DMS79 (cell line): ENCODE measurements around the gene FBLL1.
A peak's percentile ranks its signal among the peaks of the same experiment; 100 is the strongest.
"Not testable (repeated sequence)": the region's sequence is repeated elsewhere in the genome, so short reads cannot be mapped to it uniquely, and the experiment has no call there.

Experiments used
- DNase-seq: peaks from one replicate; lab custom pipeline; 2025; lab: John Stamatoyannopoulos, UW

The FBLL1 gene

DNA sequence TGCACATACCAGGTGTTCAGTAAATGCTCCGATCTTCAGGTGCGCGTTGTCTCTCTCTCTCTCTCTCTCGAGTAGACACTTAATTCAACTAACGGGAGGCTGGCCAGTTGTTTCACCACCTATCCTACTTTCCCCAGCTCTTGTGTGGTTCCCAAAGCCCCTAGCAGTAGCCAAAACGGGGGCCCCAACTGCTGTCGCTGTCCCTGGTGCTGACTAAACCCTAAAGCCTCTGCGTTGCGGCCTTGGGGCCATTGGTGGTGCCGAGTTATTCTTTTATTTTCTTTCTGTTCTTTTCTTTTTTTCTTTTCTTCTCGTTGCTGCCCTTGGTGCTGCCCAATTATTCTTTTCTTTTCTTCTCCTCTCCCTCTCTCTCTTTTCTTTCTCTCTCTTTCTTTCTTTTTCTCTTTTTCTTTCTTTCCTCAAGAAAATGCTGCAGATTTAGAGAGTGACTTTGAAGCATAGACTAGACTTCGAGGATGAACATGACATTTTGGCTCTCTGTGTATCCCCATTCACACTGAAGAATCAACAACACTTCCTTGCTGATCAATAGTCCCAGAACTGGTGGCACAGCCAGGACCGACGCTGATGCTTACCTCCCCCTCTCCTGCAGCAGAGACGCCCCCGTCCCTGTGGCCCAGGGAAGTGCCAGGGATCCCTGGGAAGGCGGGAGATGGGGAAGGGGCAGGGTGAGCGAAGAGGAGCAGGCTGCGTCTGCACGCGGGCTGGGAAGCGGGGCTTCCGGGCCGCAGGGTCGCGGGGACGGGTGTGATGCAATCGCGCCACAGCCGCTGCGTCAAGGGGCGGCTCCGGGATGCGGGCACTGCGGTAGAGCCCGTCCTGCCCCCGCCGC, at the start of gene FBLL1:
Gene FBLL1, plus strand, starts transcription at position 785 of the 853 bp plus-strand sequence. CDS start 200 bp downstream, outside the sequence.
- DNase-seq = no peak

DNA sequence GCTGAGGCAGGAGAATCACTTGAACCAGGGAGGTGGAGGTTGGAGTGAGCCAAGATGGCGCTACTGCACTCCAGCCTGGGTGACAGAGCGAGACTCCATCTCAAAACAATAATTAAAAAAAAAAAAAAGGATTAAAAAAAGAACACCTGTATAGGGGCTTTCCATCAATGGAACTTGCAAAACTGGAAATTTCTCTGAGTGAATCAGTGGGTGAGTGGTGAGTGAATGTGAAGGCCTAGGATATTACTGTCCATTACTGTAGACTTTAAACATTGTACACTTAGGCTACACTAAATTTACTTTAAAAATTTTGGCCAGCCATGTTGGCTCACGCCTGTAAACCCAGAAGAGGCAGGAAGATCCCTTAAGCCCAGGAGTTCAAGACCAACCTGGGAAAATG, 48.5 kb upstream of the FBLL1 start:
- DNase-seq = no peak

DNA sequence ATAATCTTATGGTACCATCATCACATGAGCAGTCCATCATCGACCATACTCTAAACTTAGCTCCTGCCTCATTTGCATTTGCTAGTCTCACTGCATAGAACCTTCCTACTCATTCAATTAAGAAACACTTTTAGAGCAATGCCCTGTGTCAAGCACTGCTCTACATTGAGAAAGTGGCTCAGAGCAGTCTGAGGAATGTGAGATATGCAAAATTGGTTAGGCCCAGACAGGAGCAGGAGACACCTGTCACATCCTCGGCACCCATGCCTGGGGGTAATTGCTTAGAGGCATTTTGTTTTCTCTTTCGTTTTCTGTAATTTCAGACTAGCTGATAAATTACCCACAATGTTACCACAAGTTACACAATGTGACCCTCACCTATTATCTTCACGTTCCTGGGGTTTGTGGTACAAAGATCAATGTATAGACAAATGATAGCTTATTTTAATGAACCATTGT, 47.7 kb upstream of the FBLL1 start:
- DNase-seq = no peak

DNA sequence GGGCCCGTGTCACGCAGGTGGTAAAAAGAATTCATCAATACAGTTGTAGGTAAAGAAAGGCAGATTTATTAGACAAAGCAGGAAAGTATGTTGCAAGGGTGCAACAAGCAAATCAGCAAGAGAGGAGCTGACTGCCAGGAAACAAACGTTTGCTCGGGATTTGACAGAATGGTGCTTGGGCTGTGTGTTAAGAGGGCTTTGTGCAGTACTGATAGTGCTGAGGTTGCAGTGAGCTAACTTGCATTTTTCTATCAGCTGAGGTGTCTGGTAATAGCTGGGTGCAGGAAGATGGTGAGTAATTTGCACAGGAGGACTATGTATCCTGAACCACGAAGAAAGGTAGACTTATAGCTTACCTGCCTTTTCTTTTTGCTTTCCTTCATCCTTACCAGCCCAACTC, 46.7 kb upstream of the FBLL1 start:
- no peak for DNase-seq

DNA sequence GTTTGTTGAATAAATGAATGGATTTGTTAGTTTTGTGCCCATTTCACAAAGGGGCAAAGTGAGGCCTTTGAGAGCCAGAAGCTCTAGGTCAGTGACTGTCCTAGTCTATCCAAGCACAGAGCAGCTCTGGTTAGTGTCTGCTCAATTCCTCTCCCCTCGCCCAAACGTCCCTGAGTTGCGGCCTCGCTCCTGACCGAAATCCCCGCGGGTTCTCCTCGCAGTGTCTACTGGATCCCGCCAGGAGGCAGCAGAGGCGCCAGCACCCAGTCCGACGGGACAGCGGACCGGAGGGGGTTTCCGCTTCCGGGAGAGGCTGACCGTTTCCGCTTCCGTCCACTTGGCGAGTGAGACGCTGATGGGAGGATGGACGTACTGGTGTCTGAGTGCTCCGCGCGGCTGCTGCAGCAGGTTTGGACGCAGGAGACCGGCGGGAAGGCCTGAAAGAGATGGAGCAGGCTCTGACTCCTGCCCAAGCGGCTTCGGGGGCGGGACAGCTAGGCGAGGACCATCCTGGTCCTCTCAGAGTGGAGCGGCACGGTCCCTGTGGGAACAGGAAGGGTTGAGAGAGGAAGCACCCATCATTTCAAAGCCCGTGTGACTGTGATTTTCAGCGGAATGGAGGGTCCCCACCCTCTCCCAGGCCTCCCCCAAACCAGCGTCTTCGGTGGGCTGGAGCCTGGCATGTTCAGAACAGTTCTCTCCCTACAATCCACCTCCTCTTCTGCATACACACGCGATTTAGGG, 42.8 kb upstream of the FBLL1 start, which contains the start of gene RARS1:
Gene RARS1, plus strand, starts transcription at position 336 of the 744 bp plus-strand sequence. Its CDS starts 28 bp downstream, at position 364.
- peak; percentile 69 for DNase-seq

DNA sequence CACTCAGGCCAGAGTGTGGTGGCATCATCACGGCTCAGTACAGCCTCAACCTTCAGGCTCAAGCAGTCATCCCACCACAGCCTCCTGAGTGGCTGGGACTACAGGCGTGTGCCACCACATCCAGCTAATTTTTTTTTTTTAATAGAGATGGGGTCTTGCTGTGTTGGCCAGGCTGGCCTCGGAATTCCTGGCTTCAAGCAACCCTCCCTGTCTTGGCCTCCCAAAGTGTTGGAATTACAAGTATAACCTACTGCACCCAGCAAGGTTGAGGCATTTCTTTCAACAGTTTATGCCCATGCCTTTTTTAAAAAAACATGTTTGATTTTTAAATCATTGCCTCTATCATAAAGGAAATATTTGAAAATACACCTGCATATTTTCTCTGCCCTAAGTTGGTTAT, 40.0 kb upstream of the FBLL1 start:
- no peak for DNase-seq

DNA sequence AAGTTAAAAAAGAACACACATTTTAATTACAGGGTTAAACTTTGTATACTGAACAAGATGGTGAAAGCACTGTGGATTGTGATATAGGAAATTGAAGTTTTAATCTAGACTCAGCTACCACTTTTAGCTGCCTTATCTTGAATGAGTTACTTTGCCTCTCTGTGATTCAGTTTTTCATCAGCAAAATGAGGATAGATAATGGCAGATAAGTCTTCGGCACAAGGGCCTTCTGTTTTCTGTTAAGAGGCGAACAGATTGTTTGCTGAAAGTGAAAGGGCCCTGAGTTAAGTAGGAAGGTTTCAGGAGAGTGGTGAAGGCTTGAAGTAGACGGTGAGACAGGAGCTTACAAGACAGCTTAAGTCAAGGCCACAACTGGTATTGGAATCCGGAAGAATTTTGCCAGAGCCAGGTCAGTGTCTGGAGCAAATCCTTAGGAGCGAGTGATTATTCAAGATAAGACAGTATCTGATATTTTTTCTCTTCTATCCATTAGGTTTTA, 35.0 kb upstream of the FBLL1 start:
- no peak for DNase-seq

DNA sequence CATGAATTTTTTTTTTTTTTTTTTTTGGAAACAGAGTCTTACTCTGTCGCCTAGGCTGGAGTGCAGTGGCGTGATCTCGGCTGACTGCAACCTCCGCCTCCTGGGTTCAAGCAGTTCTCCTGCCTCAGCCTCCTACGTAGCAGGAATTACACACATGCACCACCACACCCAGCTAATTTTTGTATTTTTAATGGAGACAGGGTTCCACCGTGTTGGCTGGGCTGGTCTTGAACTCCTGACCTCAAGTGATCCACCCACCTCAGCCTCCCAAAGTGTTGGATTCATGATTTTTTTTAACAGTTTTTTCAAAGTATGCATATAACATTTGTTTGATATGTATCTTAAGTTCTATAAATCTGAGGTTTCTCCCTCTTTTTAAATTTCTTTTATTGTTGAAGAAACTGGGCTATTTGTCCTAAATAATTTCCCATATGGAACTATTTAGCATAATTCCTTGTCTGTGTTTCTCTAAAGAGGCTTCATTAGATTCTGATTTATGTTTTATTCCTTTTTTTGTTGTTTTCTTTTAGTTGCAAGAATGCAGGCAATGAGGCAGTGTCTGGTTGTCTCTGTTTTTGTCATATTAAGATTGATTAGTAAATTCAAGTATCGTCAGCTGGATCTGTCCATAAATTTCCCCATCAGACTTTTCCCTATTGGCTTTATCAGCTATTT, 26.4 kb upstream of the FBLL1 start:
- DNase-seq = no peak

DNA sequence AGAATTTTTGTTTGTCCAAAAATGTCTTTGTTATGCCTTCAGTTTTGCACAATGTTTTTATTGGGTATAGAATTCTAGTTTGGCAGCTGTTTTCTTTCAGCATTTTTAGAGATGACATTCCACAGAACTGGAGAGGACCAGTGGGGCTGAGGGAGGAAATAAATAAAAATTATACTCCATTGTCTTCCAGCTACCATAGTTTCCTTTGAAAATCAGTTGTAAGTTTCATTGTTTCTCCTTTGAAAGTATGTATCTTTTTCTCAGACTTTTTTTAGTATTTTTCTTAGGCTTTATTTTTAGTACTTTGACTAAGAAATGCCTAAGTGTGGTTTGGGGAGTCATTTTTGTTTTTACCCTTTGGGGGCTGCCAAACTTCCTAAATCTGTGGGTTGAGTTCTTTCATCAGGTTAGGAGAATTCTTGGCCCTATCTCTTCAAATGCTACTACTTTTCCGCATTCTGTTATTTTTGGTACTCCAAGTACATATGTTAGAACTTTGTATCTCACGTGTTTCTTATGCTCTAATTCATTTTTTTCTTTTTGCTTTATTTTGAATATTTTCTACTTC, 15.2 kb upstream of the FBLL1 start:
- DNase-seq = no peak

DNA sequence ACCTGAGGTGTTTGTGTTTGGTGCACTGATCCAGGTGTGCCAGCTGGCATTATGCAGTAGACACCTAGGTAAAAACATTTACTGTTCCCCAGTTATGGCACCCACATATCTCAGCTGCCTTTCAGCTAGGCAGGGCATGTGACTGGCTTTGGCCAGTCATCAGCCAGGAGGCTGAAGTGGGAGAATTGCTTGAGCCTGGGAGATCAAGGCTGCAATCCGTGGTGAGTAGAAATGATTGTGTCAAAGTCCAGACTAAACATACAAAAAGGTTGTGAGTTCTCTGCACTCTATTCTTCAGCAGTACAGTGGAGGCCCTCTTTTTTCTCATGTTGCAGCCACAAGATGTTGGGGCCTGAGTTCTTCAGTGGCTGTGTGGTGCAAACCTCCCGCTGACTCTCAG, 3.2 kb upstream of the FBLL1 start:
- DNase-seq = no peak

DNA sequence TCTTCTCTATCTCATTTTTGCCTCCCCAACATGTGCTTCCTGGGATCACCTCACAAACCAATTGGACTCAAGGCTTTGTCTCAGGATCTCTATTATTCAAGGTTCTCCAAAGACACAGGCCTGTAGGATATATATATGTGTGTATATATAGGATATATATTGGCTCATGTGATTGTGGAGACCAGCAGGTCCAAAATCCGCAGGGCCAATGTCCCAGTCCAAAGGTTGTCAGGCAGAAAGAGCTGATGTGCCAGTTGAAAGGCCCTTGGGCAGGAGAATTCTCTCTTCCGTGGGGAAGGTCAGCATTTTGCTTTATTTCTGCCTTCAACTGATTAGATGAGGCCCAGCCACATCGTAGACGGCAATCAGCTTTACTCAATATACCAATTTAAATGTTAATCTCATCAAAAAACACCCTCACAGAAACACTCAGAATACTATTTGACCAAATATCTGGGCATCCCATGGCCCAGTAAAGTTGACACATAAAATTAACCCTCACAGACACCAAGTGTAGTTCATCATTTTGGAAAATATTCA, 1.3 kb upstream of the FBLL1 start:
- DNase-seq = no peak

DNA sequence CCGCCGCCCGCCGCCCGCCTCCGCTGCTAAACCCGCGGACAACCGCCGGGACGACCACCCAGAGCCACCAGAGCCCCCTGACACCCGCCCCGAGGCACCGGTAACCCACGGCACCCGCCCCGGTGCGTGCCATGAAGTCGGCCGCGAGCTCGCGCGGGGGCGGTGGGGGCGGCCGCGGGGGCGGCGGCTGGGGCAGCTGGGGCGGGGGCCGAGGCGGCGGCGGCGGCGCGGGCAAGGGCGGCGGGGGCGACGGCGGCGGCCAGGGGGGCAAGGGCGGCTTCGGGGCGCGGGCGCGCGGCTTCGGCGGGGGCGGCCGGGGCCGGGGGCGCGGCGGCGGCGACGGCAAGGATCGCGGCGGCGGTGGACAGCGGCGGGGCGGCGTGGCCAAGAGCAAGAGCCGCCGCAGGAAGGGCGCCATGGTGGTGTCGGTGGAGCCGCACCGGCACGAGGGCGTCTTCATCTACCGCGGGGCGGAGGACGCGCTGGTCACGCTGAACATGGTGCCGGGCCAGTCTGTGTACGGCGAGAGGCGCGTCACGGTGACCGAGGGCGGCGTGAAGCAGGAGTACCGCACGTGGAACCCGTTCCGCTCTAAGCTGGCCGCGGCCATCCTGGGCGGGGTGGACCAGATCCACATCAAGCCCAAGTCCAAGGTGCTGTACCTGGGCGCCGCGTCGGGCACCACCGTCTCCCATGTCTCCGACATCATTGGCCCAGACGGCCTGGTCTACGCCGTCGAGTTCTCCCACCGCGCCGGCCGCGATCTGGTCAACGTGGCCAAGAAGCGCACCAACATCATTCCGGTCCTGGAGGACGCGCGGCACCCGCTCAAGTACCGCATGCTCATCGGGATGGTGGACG, 499 bp downstream of the FBLL1 start:
- DNase-seq = no peak

DNA sequence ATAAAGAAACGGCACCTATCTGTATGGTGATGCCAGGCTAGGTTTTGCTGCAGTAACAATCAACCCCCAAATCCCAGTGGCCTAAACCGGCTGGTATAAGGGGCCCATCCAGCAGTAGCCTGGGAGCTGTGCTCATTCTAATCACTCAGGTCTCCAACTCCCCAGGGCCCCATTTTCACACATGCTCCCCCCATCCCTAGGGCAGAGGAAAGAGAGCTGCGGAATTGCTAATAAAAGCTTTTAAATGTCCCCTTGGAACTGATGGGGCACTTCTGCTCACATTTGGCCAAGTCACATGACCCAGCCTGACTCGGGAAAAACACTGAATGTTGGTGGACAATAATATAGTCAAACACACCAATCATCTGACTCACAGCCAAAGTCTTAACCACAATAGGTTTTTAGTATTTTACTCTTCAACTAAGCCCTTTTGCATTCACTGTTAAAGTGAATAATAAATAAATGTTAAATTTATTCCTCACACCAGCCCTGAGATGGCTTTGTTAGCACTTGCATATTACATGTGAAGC, 1.6 kb downstream of the FBLL1 start:
- no peak for DNase-seq

DNA sequence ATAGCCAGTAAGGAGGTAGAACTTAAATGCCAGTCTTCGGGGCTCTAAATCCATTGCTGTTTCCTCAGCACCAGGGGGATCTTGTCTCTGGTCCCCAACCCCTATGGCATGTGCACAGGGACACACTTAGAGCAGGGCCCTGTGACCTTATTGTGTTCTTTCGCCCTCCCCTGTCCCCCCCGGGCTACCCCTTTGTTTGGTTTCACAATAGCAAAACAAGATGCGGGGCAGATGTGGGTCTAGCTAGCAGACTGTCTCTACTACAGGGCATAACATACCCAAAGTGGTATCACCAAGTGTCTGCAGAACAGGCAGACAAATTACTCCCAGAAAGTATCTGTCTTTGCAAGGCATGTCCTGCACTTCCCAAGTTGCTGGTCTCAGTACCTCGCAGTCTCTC, 2.1 kb downstream of the FBLL1 start:
- DNase-seq = no peak

DNA sequence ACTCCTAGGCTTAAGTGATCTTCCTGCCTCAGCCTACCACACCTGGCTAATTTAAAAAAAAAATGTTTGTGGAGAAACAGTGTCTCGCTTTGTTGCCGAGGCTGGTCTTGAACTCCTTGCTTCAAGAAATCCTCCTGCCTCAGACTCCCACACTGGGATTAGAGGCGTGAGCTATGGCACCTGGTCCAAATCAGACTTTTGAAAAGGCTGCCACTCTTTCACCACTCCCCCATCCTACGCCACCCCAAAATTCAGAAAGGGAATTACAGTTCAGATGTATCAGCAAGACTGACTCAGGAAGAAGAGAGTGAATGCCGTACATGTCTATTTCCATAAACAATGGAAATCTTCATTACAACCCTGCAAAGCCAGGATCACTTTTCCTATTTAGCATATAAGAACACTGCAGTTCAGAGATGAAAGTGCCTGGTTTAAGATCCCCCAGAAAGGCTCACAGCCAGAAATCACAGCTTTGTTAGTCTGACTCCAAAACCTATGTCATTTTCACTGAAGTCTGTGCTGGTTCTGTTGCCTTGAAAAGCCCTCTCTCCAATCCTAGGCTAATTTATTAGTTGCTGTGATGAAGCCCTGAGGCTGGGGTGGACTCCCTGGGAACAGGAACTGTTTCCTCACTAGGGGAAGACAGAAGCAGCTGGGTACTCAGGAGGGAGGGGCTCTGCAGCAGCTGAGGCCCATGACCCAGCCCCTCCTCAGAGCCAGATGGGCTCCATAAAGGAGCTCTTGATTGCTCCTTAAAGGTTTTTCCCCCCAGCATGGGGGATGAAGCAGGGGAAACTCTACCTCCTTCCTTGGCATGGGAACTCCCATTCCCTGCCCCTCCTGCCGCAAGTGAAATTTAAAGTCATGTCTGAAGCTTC, 3.1 kb downstream of the FBLL1 start:
- DNase-seq = no peak

DNA sequence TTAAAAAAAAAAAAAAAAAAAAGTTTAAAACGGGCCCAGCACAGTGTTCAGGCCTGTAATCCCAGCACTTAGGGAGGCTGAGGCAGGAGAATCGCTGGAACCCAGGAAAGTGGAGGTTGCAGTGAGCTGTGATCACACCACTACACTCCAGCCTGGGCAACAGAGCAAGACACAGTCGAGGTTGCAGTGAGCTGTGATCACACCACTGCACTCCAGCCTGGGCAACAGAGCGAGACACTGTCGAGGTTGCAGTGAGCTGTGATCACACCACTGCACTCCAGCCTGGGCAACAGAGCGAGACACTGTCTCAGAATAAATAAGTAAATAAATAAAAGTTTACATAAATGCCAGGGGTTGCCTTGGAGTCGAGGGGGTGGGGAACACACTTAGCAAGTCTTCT, 5.2 kb downstream of the FBLL1 start:
- not testable (repeated sequence) for DNase-seq

DNA sequence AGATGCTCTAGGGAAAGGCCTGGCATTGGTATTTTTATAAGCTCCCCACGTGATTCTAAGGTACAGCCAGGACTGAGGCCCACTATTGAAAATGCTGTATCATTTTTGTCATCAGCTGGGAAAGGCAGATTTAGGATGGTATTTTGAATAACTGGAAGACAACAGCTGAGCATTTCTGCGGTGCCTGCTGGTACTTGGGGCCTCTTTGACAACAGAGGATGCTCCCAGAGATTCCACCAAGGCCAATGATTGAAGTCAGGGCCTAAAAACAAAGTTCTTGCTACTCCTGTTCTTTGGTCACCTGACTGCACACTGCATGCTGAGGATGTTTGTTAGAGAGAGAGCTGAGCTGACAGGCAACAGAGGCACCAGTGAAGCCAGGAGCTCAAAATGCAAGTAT, 8.1 kb downstream of the FBLL1 start:
- DNase-seq = no peak

DNA sequence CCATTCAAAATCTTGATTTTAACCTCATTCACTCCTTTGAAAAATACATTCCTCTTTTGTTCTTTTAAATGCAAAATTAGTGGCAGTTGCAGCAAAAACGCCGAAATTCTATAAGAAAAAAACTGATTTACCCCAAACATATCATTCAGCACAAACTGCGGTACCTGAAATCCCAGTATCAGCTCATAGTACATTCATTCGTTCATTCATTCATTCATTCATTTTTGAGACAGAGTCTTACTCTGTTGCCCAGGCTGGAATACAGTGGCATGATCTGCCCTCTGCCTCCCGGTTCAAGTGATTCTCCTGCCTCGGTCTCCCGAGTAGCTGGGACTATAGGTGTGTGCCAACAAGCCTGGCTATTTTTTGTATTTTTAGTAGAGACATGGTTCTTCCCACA, 20.4 kb downstream of the FBLL1 start:
- DNase-seq = no peak

DNA sequence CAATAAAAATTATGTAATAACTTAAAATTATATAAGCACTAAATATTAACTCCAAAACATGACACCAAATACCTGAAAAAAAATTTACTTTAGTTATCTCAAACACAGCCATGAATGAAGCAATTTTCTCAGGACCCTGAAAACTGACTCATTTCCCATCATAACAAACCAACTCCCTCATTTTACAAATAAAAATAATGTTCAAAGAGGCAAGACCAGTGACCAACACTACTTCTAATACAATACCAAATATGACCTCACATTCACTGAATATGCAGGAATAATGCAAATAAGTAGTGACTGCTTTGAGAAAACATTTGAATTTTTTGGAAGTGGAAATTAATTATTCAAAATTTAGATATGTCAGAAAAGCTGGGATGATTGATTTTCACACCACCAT, 21.6 kb downstream of the FBLL1 start:
- DNase-seq = no peak

DNA sequence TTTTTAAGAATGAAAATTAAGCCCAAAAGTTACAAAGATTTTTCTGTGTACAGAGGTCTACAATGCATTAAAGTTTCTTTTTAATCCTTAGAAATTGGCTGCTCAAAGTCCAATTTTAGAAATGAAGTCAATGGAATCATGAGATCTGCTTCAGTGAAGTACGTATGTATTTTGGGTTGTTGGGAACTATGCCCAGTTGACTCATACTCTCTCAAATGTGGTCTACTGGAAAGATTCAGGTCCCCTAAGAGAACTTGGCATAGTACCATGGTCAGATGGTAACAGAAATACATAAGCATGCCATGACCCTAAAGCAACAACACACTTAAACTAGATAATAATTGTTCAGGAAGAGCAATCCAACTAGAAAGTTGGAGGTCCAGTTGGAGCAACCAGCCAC, 23.0 kb downstream of the FBLL1 start:
- DNase-seq = no peak
